Activated naive CD4-positive, alpha-beta T cell treated with anti-CD3 and anti-CD28 coated beads, Interleukin-2, amount 50 U/mL, for 72 hours (primary cell): ENCODE results near the gene TPSD1. TPM values are rescaled to one million over a fixed set of nuclear protein-coding genes. Genes with fewer than 3 reads are reported as not detected.
"Not testable (repeated sequence)": the region's sequence is repeated elsewhere in the genome, so short reads cannot be mapped to it uniquely, and the experiment has no call there.

Experiments used
- ATAC-seq, 2 donors: fragments of 150-1000 bp; cut with Tn5 transposase; 2 replicates each; pipeline ENCODE4 v1.10.0; 2021; ENCODE audit warnings: mild to moderate bottlenecking in 2 of 2, moderate library complexity in 2 of 2
- DNase-seq, 2 donors: peaks; one replicate each; pipeline ENCODE4 v3.0.0; 2021 to 2022; ENCODE audit warnings: low spot score in 2 of 2
- H3K27ac Mint-ChIP-seq, 2 donors: one replicate each; pipeline ENCODE4 v1.8.0; 2022; ENCODE audit warnings: mild to moderate bottlenecking in 2 of 2, mixed read lengths in 2 of 2
- H3K36me3 Mint-ChIP-seq, 2 donors: one replicate each; pipeline ENCODE4 v1.8.0; 2022; ENCODE audit warnings: mixed read lengths in 2 of 2
- H3K9me3 Mint-ChIP-seq, 2 donors: one replicate each; pipeline ENCODE4 v1.8.0; 2022; ENCODE audit warnings: mixed read lengths in 2 of 2
- total RNA-seq, 2 donors: library from RNA; stranded (reverse); gene quantifications; one replicate each; pipeline ENCODE4 v1.2.3, GENCODE V29; 2022

The TPSD1 gene
- total RNA-seq: not detected

DNA sequence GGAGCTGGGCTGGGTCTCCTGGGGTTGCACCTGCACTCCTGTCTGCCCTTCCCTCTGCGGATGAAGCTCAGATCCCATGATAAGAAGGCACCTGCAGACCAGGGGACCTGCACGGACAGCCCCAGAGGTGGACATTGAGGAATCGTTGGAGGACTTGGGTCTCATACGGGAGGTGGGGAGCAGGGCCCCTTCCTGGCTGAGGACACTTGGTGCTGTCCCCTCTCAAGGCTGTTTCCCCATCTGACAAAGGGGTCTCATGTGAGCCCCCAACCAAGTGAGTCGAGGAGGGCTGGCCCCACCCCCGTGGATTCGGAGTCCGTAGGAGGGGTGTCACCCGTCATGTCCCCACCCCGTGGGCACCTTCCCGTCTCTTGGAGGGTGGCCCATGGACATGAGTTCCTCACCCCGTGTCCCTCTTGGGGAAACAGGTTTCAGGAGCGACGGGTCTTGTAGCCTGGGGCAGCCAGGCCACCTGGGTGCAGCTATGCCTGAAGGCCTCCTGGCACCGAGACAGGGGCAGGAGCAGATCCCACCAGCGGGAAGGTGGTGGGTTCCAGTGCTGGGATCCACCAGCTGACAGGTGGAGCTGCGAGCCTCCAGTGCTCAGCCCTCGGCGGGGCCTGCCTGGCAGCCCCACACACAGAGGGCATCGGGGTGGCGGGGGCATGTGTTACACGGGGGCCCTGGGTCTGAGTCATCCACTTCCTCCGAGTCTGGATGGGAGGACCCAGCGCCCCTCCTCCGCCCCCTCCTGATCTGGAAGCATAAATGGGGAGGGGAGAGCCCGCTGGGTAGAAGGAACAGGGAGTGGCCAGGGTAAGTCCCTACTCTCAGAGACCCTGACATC lies at the start of gene TPSD1:
TSS of gene TPSD1 (plus strand) at position 794 of the 847 bp plus-strand sequence. CDS start 212 bp downstream, outside the sequence.
- not testable (repeated sequence) for H3K36me3 Mint-ChIP-seq, DNase-seq, ATAC-seq, H3K27ac Mint-ChIP-seq, H3K9me3 Mint-ChIP-seq

DNA sequence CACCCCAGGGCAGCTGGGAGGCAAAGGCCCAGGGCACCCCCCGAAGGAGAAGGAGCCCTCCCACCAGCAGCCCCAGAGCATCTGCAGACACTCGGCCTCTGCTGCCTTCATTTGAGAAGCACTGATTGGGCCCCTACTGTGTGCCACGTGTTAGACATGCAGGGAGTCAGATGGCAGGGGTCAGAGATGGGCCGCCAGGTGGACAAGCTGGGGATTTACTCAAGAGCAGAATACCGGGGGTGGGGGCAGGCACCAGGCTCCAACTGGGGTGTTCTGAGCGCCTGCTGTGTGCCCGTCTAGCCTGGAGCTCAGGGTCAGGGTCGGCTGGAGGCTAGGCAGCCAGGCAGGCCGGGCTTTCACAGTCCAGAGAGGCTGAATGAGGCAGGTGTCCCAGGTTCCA lies 49.5 kb upstream of the TPSD1 start:
- no peaks in the 10 kb centered on the region for H3K36me3 Mint-ChIP-seq
- ATAC-seq (no peak), DNase-seq (no peak)
- no peak overlapping the region for H3K27ac Mint-ChIP-seq
- no peaks in the 10 kb centered on the region for H3K9me3 Mint-ChIP-seq

DNA sequence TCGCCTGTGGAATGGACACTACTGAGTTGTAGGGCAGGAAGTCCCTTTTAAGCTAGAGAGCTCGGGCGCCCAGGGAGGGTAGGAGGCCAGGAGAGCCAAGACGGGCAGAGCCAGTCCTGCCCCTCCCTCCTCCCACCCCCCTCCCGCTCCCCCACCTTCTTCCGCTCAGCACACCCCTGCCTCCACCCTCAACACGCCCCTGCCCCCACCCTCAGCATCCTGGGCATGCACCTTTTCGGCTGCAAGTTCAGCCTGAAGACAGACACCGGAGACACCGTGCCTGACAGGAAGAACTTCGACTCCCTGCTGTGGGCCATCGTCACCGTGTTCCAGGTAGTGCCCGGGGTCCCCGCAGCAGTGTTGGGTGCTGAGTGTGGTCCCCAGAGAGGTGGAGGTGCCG lies 49.1 kb upstream of the TPSD1 start:
- Mint-ChIP-seq H3K9me3 (no peaks in the 10 kb centered on the region), H3K36me3 (no peaks in the 10 kb centered on the region), H3K27ac (no peak overlapping the region)
- ATAC-seq (no peak), DNase-seq (no peak)

DNA sequence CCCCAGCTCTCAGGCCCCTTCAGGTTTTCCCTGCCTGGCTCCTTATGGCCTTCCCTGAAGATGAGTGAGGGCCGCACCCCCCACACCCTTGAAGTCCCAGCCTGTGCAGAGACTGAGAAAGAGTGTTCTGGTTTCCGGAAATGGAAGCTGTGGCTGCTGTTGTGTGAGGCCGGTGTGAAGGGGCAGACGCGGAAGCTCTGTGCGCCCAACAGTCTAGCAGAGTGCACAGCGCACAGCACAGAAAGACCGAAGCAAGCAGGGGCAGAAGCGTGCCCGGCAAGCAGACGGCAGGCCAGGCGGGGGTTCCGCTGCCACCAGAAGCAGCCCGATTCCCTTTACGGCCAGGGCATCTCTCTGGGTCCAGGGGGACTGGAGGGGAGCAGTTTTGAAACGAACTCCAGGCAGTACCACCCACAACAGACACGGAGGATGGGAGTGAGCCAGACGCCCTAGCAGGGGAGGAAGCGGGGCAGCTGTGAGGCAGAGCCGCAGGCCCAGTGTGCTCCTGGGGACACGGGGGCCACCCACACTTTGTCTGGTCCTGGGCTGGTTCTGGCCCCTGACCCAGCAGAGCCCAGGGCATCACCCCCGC lies 47.5 kb upstream of the TPSD1 start:
- H3K27ac Mint-ChIP-seq: peak overlapping the region in 1 of 2 donors; percentile 65
- DNase-seq (no peak), ATAC-seq (peak; percentile 65 to 67)
- no peaks in the 10 kb centered on the region for H3K36me3 Mint-ChIP-seq
- no peaks in the 10 kb centered on the region for H3K9me3 Mint-ChIP-seq

DNA sequence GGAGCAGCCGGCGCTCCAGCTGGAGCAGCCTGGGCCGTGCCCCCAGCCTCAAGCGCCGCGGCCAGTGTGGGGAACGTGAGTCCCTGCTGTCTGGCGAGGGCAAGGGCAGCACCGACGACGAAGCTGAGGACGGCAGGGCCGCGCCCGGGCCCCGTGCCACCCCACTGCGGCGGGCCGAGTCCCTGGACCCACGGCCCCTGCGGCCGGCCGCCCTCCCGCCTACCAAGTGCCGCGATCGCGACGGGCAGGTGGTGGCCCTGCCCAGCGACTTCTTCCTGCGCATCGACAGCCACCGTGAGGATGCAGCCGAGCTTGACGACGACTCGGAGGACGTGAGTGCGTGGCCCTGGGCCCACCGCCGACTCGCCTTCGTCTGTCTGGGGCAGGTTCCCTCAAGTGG lies 46.8 kb upstream of the TPSD1 start:
- no peak for ATAC-seq
- Mint-ChIP-seq H3K9me3 (no peaks in the 10 kb centered on the region), H3K27ac (no peak overlapping the region), H3K36me3 (no peaks in the 10 kb centered on the region)
- DNase-seq: no peak

DNA sequence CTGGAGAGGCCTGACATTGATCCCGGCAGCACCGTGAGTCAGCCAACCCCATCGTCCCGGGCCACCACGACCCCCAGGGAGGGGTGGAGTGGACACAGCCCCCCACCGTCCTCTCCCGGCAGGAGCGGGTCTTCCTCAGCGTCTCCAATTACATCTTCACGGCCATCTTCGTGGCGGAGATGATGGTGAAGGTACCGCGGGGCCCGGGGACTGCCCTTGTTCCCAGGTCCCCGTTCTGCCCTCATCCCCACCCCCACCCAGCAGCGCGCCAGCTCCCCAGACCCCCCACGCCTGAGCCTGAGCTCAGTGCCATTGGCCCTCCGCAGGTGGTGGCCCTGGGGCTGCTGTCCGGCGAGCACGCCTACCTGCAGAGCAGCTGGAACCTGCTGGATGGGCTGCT lies 45.4 kb upstream of the TPSD1 start:
- Mint-ChIP-seq H3K27ac (no peak overlapping the region), H3K9me3 (no peaks in the 10 kb centered on the region), H3K36me3 (no peaks in the 10 kb centered on the region)
- no peak for DNase-seq
- ATAC-seq: no peak

DNA sequence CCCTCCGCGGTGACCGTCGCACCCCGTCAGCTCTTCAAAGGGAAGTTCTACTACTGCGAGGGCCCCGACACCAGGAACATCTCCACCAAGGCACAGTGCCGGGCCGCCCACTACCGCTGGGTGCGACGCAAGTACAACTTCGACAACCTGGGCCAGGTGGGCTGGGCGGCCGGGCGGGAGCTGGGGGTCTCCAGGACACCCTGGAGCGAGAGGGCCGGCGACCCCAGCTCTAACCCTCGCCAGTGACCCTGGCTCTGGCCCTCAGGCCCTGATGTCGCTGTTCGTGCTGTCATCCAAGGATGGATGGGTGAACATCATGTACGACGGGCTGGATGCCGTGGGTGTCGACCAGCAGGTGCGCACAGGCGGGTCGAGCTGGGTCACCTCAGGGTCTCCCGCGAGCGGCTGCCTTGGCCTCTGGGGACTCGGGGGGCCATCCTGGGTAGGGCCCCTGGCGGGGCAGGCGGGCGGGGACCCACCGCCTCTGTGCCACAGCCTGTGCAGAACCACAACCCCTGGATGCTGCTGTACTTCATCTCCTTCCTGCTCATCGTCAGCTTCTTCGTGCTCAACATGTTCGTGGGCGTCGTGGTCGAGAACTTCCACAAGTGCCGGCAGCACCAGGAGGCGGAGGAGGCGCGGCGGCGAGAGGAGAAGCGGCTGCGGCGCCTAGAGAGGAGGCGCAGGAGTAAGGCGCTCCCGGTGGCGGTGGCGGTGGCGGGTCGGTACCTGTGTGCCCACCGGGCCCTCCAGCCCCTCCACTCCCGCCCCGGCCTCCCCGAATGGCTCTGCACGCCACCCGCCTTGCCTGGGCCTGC lies 44.2 kb upstream of the TPSD1 start:
- H3K27ac Mint-ChIP-seq: no peak overlapping the region
- H3K9me3 Mint-ChIP-seq: no peaks in the 10 kb centered on the region
- H3K36me3 Mint-ChIP-seq: no peaks in the 10 kb centered on the region
- no peak for ATAC-seq
- DNase-seq: no peak

DNA sequence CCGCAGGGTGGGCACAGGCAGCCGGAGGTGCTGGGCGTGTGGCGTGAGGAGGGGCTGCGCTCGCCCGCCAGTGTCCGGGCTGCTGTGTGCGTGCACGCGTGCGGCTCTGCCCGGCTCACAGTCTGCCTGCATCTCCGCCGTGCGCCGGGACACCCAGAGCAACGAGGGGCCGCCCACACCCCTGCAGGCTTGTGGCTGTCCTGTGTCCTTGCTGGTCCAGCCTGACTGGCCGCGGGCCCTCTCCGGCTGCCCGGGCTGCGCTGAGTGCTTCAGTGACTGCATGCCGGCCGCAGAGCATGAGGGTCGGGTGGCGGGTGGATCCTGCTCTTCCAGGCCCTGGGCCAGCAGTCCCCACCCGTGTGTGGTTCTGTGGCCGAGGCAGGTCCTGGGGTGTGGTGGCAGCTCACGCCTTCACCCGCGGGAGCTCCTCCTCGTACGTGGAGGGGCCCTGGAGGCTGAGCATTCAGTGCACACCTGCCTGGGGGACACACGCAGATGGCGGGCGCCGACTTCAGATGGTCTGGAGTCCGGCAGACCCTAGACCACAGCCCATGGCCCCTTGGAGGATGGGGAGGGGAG lies 43.2 kb upstream of the TPSD1 start:
- no peak for DNase-seq
- ATAC-seq: no peak
- Mint-ChIP-seq H3K9me3 (no peaks in the 10 kb centered on the region), H3K27ac (no peak overlapping the region), H3K36me3 (no peaks in the 10 kb centered on the region)

DNA sequence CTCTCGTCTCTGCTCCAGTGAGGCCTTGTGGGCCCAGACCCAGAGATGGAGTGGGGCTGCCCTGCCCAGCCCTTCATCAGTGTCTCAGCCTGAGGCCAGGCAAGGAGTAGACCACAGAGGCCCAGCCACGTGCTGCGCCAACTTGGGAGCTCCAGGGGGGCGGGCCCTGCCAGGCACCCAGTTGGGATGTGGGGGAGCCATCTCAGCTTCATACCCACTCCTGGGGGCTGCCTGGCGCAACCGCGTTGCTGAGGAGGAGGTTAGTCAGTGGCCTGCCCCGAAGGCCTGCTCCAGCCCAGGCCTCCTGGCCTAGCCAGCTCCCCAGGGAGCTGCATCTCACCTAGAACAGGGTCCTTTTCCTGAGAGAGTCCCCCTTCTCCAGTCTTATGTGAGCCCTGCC lies 42.6 kb upstream of the TPSD1 start:
- Mint-ChIP-seq H3K9me3 (no peaks in the 10 kb centered on the region), H3K27ac (no peak overlapping the region), H3K36me3 (no peaks in the 10 kb centered on the region)
- ATAC-seq (no peak), DNase-seq (no peak)

DNA sequence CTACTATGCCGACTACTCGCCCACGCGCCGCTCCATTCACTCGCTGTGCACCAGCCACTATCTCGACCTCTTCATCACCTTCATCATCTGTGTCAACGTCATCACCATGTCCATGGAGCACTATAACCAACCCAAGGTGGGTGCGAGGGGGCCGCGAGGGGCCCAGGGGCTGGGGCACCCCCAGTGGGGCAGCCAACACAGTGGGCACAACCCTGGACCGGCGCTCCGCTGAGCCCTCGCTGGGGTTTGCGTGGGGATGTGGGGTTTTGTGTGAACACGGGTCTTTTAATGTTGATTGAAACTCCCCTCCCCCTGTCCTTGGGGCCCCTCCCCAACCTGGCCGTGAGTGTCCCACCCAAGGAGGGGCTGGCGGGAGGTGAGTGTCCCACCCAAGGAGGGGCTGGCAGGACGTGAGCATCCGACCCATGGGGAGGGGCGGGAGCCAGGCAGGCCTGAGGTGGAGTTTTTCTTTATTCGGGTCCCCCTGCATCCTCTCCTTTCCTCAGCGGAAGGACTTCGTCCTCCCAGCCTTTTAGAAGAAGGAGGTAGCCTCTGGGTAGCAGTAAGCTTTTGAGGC lies 42.0 kb upstream of the TPSD1 start:
- no peaks in the 10 kb centered on the region for H3K9me3 Mint-ChIP-seq
- H3K27ac Mint-ChIP-seq: no peak overlapping the region
- ATAC-seq (no peak), DNase-seq (no peak)
- H3K36me3 Mint-ChIP-seq: no peaks in the 10 kb centered on the region

DNA sequence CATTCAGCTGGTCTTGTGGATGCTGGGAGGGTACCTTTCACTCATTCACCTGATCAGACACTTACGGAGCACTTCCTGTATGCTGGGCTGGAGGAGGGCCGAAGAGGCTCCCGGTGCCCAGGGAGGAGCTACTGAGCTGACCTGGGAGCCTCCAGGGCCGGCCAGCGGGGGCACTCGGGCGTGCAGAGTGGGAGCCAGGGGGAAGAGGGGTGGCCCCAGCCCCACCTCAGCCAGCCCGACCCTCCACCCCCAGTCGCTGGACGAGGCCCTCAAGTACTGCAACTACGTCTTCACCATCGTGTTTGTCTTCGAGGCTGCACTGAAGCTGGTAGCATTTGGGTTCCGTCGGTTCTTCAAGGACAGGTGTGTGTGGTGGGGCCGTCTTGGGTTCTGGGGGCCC lies 41.1 kb upstream of the TPSD1 start:
- no peaks in the 10 kb centered on the region for H3K9me3 Mint-ChIP-seq
- H3K27ac Mint-ChIP-seq: no peak overlapping the region
- no peak for ATAC-seq
- DNase-seq: no peak
- no peaks in the 10 kb centered on the region for H3K36me3 Mint-ChIP-seq

DNA sequence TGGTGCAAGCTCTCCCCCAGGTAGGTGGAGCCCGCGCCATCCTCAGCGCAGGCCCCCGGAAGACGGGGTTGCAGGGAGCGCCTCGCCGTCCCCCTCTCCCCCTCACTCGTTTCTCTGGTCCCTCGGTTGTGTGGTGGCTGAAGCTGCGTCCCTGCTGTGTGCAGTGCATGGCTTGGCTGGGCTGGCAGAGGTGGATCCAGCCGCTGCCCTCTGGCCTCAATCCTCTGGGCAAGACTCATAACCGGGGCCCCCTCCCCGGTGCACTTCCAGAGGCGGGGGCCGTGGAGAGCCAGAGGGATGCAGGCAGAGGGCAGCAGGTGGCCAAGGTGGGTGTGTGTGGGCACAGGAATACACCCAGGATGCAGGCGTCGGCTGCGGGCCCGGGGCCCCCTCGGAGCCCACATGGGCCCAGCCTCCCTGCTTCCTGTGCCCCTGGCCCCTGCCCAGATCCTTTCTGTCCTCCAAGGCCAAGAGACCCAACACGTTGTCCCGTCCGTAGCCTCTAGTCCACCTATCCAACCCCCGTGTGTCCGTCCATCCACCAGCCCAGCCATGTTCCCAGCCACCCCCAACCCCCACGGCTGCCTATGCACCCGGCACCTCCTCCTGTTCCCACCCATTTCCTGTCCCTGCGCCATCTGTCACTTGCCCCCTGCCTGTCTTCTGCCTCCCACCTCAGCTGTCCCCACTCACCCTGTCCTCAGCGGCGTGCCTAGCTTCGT lies 40.1 kb upstream of the TPSD1 start:
- Mint-ChIP-seq H3K27ac (no peak overlapping the region), H3K36me3 (no peaks in the 10 kb centered on the region), H3K9me3 (no peaks in the 10 kb centered on the region)
- no peak for DNase-seq
- no peak for ATAC-seq

DNA sequence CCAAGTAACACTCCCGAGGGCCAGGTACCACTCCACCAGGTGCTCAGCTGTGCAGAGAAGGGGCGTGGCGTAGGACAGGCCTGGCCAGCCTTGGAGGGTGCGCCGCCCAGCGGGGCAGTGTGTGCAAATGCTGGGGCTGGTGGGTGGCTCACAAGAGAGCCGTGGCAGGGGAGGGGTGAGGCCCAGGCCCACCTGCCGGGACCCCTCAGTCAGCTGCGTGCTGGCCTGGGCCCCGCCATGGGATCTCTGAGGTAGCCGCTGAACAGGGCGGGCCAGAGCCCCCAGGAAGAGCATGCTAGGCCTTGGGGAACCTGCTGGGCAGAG lies 39.6 kb upstream of the TPSD1 start:
- Mint-ChIP-seq H3K9me3 (no peaks in the 10 kb centered on the region), H3K36me3 (no peaks in the 10 kb centered on the region), H3K27ac (no peak overlapping the region)
- DNase-seq: no peak
- ATAC-seq: no peak

DNA sequence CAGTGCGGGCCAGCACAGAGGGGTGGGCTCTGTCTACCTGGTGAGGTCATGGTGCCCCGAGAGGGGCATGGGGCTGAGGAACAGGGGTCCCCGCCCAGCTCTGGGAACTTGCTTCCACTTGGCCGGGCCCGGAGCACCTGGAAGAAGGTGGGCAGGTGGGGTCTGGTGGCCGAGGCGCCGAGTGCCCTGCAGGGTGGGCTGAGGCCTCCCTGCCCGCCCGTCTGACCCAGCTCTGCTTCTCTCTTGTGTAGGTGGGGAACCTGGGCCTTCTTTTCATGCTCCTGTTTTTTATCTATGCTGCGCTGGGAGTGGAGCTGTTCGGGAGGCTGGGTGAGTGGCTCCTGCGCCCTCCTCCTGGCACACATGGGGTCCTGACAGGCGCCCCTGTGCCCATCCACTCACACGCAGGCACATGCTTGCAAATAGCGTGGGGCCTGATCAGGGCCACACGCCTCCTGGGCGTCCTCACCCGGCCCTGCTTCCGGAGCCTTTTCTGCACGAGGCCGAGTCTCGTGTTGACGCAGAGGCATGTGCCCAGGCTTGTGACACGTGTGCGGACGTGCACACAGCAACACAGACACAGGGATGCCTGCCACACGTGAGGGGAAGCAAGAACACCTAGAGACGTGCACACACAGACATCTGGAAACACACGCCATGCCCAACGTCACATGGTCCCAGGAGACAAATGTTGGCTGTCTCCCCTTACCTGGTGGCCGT lies 39.0 kb upstream of the TPSD1 start:
- Mint-ChIP-seq H3K36me3 (no peaks in the 10 kb centered on the region), H3K9me3 (no peaks in the 10 kb centered on the region), H3K27ac (no peak overlapping the region)
- DNase-seq (no peak), ATAC-seq (no peak)

DNA sequence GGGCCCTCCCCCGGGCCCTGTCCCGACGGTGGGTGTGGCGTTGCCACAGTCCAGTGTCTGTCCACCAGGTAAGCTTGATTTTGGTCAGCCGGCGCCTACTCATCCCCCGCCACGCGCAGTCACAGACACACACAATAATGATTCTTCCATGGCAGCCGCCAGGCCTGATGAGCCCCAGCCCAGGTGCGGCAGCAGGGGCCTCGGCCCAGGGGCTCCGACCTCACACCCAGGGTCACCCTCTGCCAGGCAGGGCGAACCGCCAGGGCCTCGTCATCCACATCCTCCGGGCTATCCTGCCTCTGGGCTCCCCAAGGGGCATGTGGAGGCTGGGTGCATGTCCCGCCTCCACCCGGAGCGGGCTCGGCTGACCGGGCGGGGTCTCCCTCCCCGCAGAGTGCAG lies 38.3 kb upstream of the TPSD1 start:
- ATAC-seq: no peak
- no peak overlapping the region for H3K27ac Mint-ChIP-seq
- H3K9me3 Mint-ChIP-seq: no peaks in the 10 kb centered on the region

More for the DNA sequence above, 38.3 kb upstream of the TPSD1 start:
- no peak for DNase-seq
- H3K36me3 Mint-ChIP-seq: no peaks in the 10 kb centered on the region
